PC-9 (cell line): Measurements from ENCODE around the gene TFAP2A. TPM values are rescaled to one million over a fixed set of nuclear protein-coding genes. Genes with fewer than 3 reads are reported as not detected.

Experiments
- BruUV-seq: library from RNA; stranded (reverse); fragments of 400-500 nt; replicated peaks from 2 replicates; lab custom pipeline; 2021; lab: Mats Ljungman, UMichigan
- CTCF ChIA-PET: fragments of 300-600 bp; sonication (Branson Sonifier 250); formaldehyde crosslinking; loops from one replicate; lab custom pipeline; 2022; ENCODE audit warnings: antibody characterized with exemption; lab: Charles Lee
- POLR2A ChIA-PET: fragments of 300-600 bp; sonication (Branson Sonifier 250); formaldehyde crosslinking; loops from one replicate; lab custom pipeline; 2022; ENCODE audit warnings: antibody characterized with exemption; ENCODE audit not compliant: unreplicated experiment; lab: Charles Lee
- DNase-seq, 2 experiments: peaks; one replicate each; pipeline versions ENCODE4 v3.0.0 to v3.0.0-alpha.2; 2015 to 2022; ENCODE audit warnings: mixed read lengths in 1 of 2
- H2AFZ ChIP-seq: fragments of 200-600 bp; sonication (generic); 2 replicates; pipeline ENCODE4 v1.8.1; 2017; ENCODE audit warnings: antibody characterized with exemption
- H3F3A ChIP-seq: fragments of 200-600 bp; sonication (generic); 2 replicates; pipeline ENCODE4 v1.8.1; 2017; ENCODE audit warnings: antibody characterized with exemption, mild to moderate bottlenecking, low read depth; ENCODE audit not compliant: insufficient read depth
- H3K27ac ChIP-seq: fragments of 200-600 bp; sonication (generic); 2 replicates; pipeline ENCODE4 v1.6.1; 2016; ENCODE audit warnings: mixed run types
- H3K27me3 ChIP-seq: fragments of 200-600 bp; sonication (generic); 2 replicates; pipeline ENCODE4 v1.6.1; 2016; ENCODE audit warnings: low read depth, mixed run types; ENCODE audit not compliant: insufficient read depth
- H3K36me3 ChIP-seq: fragments of 200-600 bp; sonication (generic); 2 replicates; pipeline ENCODE4 v1.6.1; 2016; ENCODE audit warnings: low read depth, mixed run types
- H3K4me1 ChIP-seq: fragments of 200-600 bp; sonication (generic); replicated peaks from 2 replicates; pipeline ENCODE4 v1.6.1; 2016; ENCODE audit warnings: mixed run types; ENCODE audit not compliant: insufficient read depth
- H3K4me2 ChIP-seq: fragments of 200-600 bp; sonication (generic); 2 replicates; pipeline ENCODE4 v1.6.1; 2017; ENCODE audit warnings: mixed run types
- H3K4me3 ChIP-seq: fragments of 200-600 bp; sonication (generic); 2 replicates; pipeline ENCODE4 v1.6.1; 2016; ENCODE audit warnings: mixed run types
- H3K79me2 ChIP-seq: fragments of 200-600 bp; sonication (generic); 2 replicates; pipeline ENCODE4 v1.6.1; 2017; ENCODE audit warnings: low read depth, mixed run types
- H3K9me2 ChIP-seq: fragments of 200-600 bp; sonication (generic); 2 replicates; pipeline ENCODE4 v1.8.1; 2017; ENCODE audit warnings: mild to moderate bottlenecking; ENCODE audit not compliant: insufficient read depth
- H3K9me3 ChIP-seq: fragments of 200-600 bp; sonication (generic); 2 replicates; pipeline ENCODE4 v1.8.1; 2016; ENCODE audit warnings: low read depth; ENCODE audit not compliant: insufficient read depth
- H4K20me1 ChIP-seq: fragments of 200-600 bp; sonication (generic); 2 replicates; pipeline ENCODE4 v1.8.1; 2017; ENCODE audit not compliant: insufficient read depth
- EZH2 ChIP-seq: fragments of 200-600 bp; sonication (generic); IDR thresholded peaks from 2 replicates; pipeline ENCODE4 v1.8.0; 2017; ENCODE audit warnings: antibody characterized with exemption, low read depth
- intact Hi-C: fragments of 100-400 bp; cut with micrococcal nuclease; formaldehyde crosslinking; loops from one replicate; pipeline ENCODE4 v1.10.0; 2022; ENCODE audit not compliant: unreplicated experiment
- total RNA-seq: library from RNA; stranded (reverse); gene quantifications from 2 replicates; pipeline ENCODE4 v1.2.3, GENCODE V29; 2021
- TF ChIP-seq, protein P1 (sequence below): fragments of 200-600 bp; sonication (generic); conservative IDR thresholded peaks from 2 replicates; pipeline ENCODE4 v1.6.1; 2017; ENCODE audit warnings: mixed run types, antibody characterized with exemption, mild to moderate bottlenecking, moderate library complexity

Gene TFAP2A
- total RNA-seq, 1 experiment from 2014 or later = 43.8 TPM

DNA sequence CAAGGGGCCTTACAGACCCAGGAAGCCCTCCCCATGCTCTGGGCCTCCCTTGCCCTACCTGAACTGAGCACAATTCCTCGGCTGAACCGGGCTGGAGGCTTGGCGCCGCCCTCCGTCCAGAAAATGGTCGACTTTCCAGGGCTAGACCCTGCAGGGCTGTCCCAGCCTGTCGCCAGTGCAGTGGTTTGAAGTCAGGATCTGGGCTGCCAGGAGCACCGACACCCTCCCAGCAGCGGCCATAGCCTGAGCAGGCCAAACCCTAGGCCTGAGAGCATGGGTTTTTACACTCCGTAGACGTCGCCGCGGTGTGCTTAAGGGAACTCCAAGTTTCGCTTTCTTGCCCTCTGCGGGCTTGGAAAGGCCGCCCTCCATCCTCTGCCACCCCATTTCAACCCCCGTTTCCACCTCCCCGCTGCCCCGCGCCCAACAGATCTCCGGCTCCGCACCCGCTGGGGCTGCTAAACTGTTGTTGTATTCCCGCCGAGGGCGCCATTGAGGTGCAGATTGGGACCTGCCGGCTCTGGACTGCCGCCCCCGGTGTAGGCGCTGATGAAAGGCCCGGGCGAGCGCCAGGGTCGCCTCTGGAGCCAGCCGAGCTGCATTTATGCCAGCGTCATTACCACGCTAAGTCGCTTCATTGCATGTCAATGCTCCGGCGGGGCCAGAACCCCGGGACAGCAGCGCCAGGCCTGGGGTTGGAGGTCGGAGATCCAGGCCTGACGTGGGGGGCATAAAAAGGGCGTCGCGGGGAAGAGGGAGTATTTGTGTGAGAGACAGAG is 2.2 kb upstream of the TFAP2A start:
- Histone ChIP-seq H3K27me3 (no peaks in the 10 kb centered on the region), H3K9me2 (no peaks in the 10 kb centered on the region), H2AFZ (no peak overlapping the region), H3K79me2 (peaks cover 58% of the 10 kb centered on the region), H3K4me3 (peak overlapping the region; percentile 73; the same call in 1 of the 2 replicates), H3K9me3 (no peaks in the 10 kb centered on the region), H3K4me2 (peak overlapping the region; percentile 98), H3F3A (peaks cover 26% of the 10 kb centered on the region), H4K20me1 (no peaks in the 10 kb centered on the region), H3K27ac (peak overlapping the region; percentile 98), H3K36me3 (no peaks in the 10 kb centered on the region), H3K4me1 (peaks cover 27% of the 10 kb centered on the region)
- TF ChIP-seq, protein P1, sequence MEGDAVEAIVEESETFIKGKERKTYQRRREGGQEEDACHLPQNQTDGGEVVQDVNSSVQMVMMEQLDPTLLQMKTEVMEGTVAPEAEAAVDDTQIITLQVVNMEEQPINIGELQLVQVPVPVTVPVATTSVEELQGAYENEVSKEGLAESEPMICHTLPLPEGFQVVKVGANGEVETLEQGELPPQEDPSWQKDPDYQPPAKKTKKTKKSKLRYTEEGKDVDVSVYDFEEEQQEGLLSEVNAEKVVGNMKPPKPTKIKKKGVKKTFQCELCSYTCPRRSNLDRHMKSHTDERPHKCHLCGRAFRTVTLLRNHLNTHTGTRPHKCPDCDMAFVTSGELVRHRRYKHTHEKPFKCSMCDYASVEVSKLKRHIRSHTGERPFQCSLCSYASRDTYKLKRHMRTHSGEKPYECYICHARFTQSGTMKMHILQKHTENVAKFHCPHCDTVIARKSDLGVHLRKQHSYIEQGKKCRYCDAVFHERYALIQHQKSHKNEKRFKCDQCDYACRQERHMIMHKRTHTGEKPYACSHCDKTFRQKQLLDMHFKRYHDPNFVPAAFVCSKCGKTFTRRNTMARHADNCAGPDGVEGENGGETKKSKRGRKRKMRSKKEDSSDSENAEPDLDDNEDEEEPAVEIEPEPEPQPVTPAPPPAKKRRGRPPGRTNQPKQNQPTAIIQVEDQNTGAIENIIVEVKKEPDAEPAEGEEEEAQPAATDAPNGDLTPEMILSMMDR = no peak
- TF ChIP-seq EZH2 = no peak
- ChIA-PET POLR2A (no interaction called here), CTCF (no interaction called here)
- BruUV-seq = no TSS peak
- intact Hi-C loops = loop anchor here (5.0 to 10.0 kb wide), 3 partner anchors 760 to 1012 kb away; no protein-coding TSS in a partner anchor
- no peak for DNase-seq

DNA sequence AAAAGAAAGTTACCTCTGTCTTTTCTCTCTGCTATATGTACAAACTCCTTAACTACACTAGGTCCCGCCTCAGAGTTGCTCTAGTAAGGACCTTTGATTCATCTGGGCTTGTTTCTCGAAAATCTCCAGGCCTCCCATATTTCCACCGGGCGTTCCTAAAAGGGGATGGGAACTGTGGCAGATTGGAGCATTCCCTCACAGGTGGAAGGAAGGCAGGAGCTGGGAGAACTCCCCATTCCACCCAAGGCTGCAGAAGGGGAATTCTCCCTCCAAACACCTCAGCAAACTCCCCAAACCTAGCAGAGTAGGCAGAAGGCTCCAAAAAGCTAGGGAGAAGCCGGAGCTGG is 1.6 kb upstream of the TFAP2A start:
- BruUV-seq = no TSS peak
- peaks cover 31% of the 10 kb centered on the region for H3F3A ChIP-seq
- H3K9me3 ChIP-seq = no peaks in the 10 kb centered on the region
- ChIA-PET POLR2A (no interaction called here), CTCF (no interaction called here)
- H4K20me1 ChIP-seq = no peaks in the 10 kb centered on the region
- H3K4me2 ChIP-seq = peak overlapping the region; percentile 98; the same call in 1 of the 2 replicates
- no peak overlapping the region for H3K27ac ChIP-seq
- no peak for DNase-seq
- peaks cover 63% of the 10 kb centered on the region for H3K79me2 ChIP-seq
- peaks cover 27% of the 10 kb centered on the region for H3K4me1 ChIP-seq
- H2AFZ ChIP-seq = no peak overlapping the region
- H3K9me2 ChIP-seq = no peaks in the 10 kb centered on the region
- H3K36me3 ChIP-seq = no peaks in the 10 kb centered on the region
- H3K4me3 ChIP-seq = no peak overlapping the region
- TF ChIP-seq, protein P1 = no peak
- TF ChIP-seq EZH2 = no peak
- intact Hi-C loops = loop anchor here (5.0 to 10.0 kb wide), 3 partner anchors 759 to 1012 kb away; no protein-coding TSS in a partner anchor
- no peaks in the 10 kb centered on the region for H3K27me3 ChIP-seq

DNA sequence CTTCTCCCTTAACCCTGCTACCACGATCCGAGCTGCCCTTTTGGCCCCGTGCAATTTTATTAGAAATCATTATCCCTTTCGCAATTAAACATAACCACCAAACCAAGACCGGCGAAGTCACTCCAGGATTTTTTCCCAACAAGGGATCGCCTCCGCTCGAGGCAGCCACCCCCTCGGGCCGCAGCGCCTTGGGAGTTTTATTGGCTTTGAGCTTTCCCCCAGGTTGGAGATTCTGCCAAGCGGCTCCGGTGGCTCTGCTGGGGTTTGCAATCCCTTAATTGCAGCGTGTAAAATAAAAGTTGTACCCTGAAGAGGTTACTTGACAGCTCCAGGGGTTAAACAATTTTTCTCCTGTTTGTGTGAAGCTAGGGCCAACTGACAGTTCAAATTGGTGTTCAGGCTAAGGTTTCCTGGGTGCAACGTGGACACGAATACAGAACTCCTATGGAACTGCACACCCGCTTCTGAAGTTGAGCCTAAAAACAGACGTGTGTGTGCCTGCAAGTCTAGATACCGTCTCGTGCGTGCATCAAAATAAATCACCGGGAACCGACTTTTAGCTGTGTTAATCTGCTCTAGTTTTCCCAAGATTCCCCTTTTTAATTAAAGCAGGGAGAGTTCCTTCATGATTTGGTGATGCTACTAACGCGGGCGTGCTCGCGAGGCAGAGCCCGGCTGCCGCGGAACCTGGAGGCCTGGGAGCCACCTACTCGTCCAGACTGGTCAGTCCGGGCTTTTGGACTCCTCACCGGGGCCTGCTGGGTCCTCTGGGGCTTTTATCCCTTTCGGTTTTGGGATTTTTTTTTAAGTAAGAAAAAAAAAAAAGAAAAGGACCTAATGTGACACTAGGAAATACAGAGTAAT is 975 bp upstream of the TFAP2A start:
- Histone ChIP-seq H2AFZ (no peak overlapping the region), H3K27me3 (no peaks in the 10 kb centered on the region), H3K9me3 (no peaks in the 10 kb centered on the region), H3K79me2 (peaks cover 70% of the 10 kb centered on the region), H3K4me3 (0 out of 2 replicates have a peak overlapping the region, but pooled peaks have one; percentile 88), H3K4me2 (peak overlapping the region; percentile 99; the same call in 1 of the 2 replicates), H3K9me2 (no peaks in the 10 kb centered on the region), H3F3A (peaks cover 31% of the 10 kb centered on the region), H3K4me1 (peaks cover 23% of the 10 kb centered on the region), H3K27ac (no peak overlapping the region), H3K36me3 (no peaks in the 10 kb centered on the region), H4K20me1 (no peaks in the 10 kb centered on the region)
- ChIA-PET POLR2A (interaction anchor here (0.5 to 0.6 kb wide), 3 partner anchors 11 to 948 kb away, joined by 3 to 4 read pairs (median 4); no protein-coding TSS in a partner anchor), CTCF (interaction anchor here (0.6 to 1.5 kb wide), 11 partner anchors 11 to 1709 kb away, joined by 3 to 13 read pairs (median 4); no protein-coding TSS in a partner anchor)
- intact Hi-C loops = loop anchor here (5.0 to 10.0 kb wide), 3 partner anchors 759 to 1011 kb away; no protein-coding TSS in a partner anchor
- no peak for DNase-seq
- TF ChIP-seq, protein P1 = no peak
- TF ChIP-seq EZH2 = no peak
- BruUV-seq = no TSS peak
